ENCODE data around the gene MED26. TPM values are rescaled to one million over a fixed set of nuclear protein-coding genes. Genes with fewer than 3 reads are reported as not detected.

The MED26 gene
- total and polyA plus RNA-seq, 2 experiments from 2014 or later = 7.4 to 15.4 TPM

DNA sequence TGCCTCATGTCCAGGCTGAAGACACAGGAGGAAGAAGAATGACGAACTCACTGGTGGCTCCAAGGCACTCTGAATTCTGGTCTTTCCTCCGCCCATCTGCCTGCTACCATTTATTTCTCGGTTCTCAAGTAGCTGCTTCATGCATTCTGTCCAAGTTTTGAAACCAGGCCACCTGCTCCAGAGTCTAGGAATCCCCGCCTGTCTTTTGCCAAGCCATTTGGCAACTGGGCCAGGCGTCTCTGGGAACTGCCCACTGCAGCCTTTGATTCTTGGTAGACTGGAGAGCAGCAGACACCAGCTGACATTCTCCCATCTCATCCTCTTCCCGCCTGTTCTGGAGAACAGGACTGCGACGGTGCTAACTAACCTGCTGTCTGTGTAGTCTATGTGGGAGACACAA, 66.6 kb downstream of the MED26 start:
- Histone ChIP-seq H3K4me2 (no peak overlapping the region), H3K27me3 (ENCODE audit: insufficient read depth) (no peaks in the 10 kb centered on the region), H2AFZ (no peak overlapping the region), H3K4me3 (no peak overlapping the region), H3K9me2 (ENCODE audit: insufficient read depth) (no peaks in the 10 kb centered on the region), H3K4me1 (ENCODE audit: insufficient read depth) (no peaks in the 10 kb centered on the region), H3F3A (replicated peaks; ENCODE audit: low read depth) (no peaks in the 10 kb centered on the region; the same call in 1 of the 2 replicates), H3K27ac (ENCODE audit: low read depth) (no peak overlapping the region), H4K20me1 (replicated peaks; ENCODE audit: insufficient read depth) (peaks cover 2% of the 10 kb centered on the region; the same call in 1 of the 2 replicates), H3K36me3 (ENCODE audit: insufficient read depth) (peaks cover 13% of the 10 kb centered on the region), H3K79me2 (replicated peaks; ENCODE audit: insufficient read depth) (no peaks in the 10 kb centered on the region)
- peaks cover 2% of the 10 kb centered on the region for H3K27me3 Mint-ChIP-seq (ENCODE audit: insufficient read depth, low read depth, poor library complexity)
- H3K4me1 Mint-ChIP-seq = no peaks in the 10 kb centered on the region
- H3K4me3 Mint-ChIP-seq = no peak overlapping the region
- ATAC-seq (no peak), DNase-seq (ENCODE audit: low spot score) (no peak)
- no peak overlapping the region; the same call in 1 of the 2 replicates for H3K27ac Mint-ChIP-seq
- no peaks in the 10 kb centered on the region for H3K9me3 Mint-ChIP-seq
- H3K36me3 Mint-ChIP-seq (ENCODE audit: low read depth) = peaks cover 57% of the 10 kb centered on the region
- TF ChIP-seq STAT1 (IDR thresholded peaks at IDR 0.05; ENCODE audit: unreplicated experiment) = no peak
- TF ChIP-seq EZH2phosphoT487 (IDR thresholded peaks at IDR 0.05; ENCODE audit: unreplicated experiment) = no peak
- TF ChIP-seq POLR2AphosphoS5 (IDR thresholded peaks at IDR 0.05; ENCODE audit: low read depth) = no peak
- TF ChIP-seq EZH2 (IDR thresholded peaks at IDR 0.05; ENCODE audit: low read depth, unreplicated experiment) = no peak
- no peak for TF ChIP-seq JUNB (IDR thresholded peaks at IDR 0.05; ENCODE audit: unreplicated experiment)
- no peak for TF ChIP-seq ZNF331 (CRISPR knock-in tag; IDR thresholded peaks at IDR 0.05; ENCODE audit: low read depth)

GRCh38 chr19:16559780-16560276, 68.2 kb downstream of the MED26 start:
- Histone ChIP-seq H2AFZ (no peak overlapping the region), H3K9me2 (ENCODE audit: insufficient read depth) (no peaks in the 10 kb centered on the region), H3K27me3 (ENCODE audit: insufficient read depth) (no peaks in the 10 kb centered on the region), H3K79me2 (replicated peaks; ENCODE audit: insufficient read depth) (no peaks in the 10 kb centered on the region), H3K36me3 (ENCODE audit: insufficient read depth) (peaks cover 17% of the 10 kb centered on the region), H3K4me3 (no peak overlapping the region), H3K4me2 (no peak overlapping the region), H3K27ac (ENCODE audit: low read depth) (peak overlapping the region; percentile 52; the same call in 1 of the 2 replicates), H3K4me1 (ENCODE audit: insufficient read depth) (no peaks in the 10 kb centered on the region), H3F3A (replicated peaks; ENCODE audit: low read depth) (no peaks in the 10 kb centered on the region; the same call in 1 of the 2 replicates), H4K20me1 (replicated peaks; ENCODE audit: insufficient read depth) (no peaks in the 10 kb centered on the region; the same call in 1 of the 2 replicates)
- H3K27me3 Mint-ChIP-seq (ENCODE audit: insufficient read depth, low read depth, poor library complexity) = peaks cover 6% of the 10 kb centered on the region
- H3K4me1 Mint-ChIP-seq = no peaks in the 10 kb centered on the region
- ATAC-seq = no peak
- no peak for DNase-seq (ENCODE audit: low spot score)
- TF ChIP-seq, protein P1, sequence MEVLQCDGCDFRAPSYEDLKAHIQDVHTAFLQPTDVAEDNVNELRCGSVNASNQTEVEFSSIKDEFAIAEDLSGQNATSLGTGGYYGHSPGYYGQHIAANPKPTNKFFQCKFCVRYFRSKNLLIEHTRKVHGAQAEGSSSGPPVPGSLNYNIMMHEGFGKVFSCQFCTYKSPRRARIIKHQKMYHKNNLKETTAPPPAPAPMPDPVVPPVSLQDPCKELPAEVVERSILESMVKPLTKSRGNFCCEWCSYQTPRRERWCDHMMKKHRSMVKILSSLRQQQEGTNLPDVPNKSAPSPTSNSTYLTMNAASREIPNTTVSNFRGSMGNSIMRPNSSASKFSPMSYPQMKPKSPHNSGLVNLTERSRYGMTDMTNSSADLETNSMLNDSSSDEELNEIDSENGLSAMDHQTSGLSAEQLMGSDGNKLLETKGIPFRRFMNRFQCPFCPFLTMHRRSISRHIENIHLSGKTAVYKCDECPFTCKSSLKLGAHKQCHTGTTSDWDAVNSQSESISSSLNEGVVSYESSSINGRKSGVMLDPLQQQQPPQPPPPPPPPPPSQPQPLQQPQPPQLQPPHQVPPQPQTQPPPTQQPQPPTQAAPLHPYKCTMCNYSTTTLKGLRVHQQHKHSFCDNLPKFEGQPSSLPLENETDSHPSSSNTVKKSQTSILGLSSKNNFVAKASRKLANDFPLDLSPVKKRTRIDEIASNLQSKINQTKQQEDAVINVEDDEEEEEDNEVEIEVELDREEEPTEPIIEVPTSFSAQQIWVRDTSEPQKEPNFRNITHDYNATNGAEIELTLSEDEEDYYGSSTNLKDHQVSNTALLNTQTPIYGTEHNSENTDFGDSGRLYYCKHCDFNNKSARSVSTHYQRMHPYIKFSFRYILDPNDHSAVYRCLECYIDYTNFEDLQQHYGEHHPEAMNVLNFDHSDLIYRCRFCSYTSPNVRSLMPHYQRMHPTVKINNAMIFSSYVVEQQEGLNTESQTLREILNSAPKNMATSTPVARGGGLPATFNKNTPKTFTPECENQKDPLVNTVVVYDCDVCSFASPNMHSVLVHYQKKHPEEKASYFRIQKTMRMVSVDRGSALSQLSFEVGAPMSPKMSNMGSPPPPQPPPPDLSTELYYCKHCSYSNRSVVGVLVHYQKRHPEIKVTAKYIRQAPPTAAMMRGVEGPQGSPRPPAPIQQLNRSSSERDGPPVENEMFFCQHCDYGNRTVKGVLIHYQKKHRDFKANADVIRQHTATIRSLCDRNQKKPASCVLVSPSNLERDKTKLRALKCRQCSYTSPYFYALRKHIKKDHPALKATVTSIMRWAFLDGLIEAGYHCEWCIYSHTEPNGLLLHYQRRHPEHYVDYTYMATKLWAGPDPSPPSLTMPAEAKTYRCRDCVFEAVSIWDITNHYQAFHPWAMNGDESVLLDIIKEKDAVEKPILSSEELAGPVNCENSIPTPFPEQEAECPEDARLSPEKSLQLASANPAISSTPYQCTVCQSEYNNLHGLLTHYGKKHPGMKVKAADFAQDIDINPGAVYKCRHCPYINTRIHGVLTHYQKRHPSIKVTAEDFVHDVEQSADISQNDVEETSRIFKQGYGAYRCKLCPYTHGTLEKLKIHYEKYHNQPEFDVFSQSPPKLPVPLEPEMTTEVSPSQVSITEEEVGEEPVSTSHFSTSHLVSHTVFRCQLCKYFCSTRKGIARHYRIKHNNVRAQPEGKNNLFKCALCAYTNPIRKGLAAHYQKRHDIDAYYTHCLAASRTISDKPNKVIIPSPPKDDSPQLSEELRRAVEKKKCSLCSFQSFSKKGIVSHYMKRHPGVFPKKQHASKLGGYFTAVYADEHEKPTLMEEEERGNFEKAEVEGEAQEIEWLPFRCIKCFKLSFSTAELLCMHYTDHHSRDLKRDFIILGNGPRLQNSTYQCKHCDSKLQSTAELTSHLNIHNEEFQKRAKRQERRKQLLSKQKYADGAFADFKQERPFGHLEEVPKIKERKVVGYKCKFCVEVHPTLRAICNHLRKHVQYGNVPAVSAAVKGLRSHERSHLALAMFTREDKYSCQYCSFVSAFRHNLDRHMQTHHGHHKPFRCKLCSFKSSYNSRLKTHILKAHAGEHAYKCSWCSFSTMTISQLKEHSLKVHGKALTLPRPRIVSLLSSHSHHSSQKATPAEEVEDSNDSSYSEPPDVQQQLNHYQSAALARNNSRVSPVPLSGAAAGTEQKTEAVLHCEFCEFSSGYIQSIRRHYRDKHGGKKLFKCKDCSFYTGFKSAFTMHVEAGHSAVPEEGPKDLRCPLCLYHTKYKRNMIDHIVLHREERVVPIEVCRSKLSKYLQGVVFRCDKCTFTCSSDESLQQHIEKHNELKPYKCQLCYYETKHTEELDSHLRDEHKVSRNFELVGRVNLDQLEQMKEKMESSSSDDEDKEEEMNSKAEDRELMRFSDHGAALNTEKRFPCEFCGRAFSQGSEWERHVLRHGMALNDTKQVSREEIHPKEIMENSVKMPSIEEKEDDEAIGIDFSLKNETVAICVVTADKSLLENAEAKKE (CRISPR knock-in tag; IDR thresholded peaks at IDR 0.05) = no peak
- no peak for TF ChIP-seq JUNB (IDR thresholded peaks at IDR 0.05; ENCODE audit: unreplicated experiment)
- TF ChIP-seq POLR2AphosphoS5 (IDR thresholded peaks at IDR 0.05; ENCODE audit: low read depth) = no peak
- TF ChIP-seq EZH2phosphoT487 (IDR thresholded peaks at IDR 0.05; ENCODE audit: unreplicated experiment) = no peak
- H3K9me3 Mint-ChIP-seq = no peaks in the 10 kb centered on the region
- H3K4me3 Mint-ChIP-seq = no peak overlapping the region
- peaks cover 55% of the 10 kb centered on the region for H3K36me3 Mint-ChIP-seq (ENCODE audit: low read depth)
- no peak overlapping the region for H3K27ac Mint-ChIP-seq
